Nephron progenitor cell (in vitro differentiated cells): ENCODE data around the gene SH3RF2.

ENCODE experiments used
- DNase-seq: peaks from one replicate; pipeline ENCODE4 v3.0.0; 2021
- H3K27ac Mint-ChIP-seq: 2 replicates; pipeline ENCODE4 v1.8.0; 2021; ENCODE audit warnings: mild to moderate bottlenecking, moderate library complexity, mixed read lengths
- H3K27me3 Mint-ChIP-seq: 2 replicates; pipeline ENCODE4 v1.8.0; 2021; ENCODE audit warnings: mild to moderate bottlenecking, low read depth, mixed read lengths; ENCODE audit not compliant: poor library complexity
- H3K36me3 Mint-ChIP-seq: 2 replicates; pipeline ENCODE4 v1.8.0; 2021; ENCODE audit warnings: low read depth, mixed read lengths
- H3K4me1 Mint-ChIP-seq: 2 replicates; pipeline ENCODE4 v1.8.0; 2021; ENCODE audit warnings: mixed read lengths
- H3K4me3 Mint-ChIP-seq: 2 replicates; pipeline ENCODE4 v1.8.0; 2021; ENCODE audit warnings: mild to moderate bottlenecking, moderate library complexity, mixed read lengths
- H3K9me3 Mint-ChIP-seq: 2 replicates; pipeline ENCODE4 v1.8.0; 2021; ENCODE audit warnings: mild to moderate bottlenecking, moderate library complexity, mixed read lengths
- TF ChIP-seq, protein P1 (sequence below): fragments of 200-600 bp; sonication (generic); IDR thresholded peaks from 2 replicates; pipeline ENCODE4 v1.5.0; 2021; ENCODE audit warnings: antibody characterized with exemption

Gene SH3RF2

DNA sequence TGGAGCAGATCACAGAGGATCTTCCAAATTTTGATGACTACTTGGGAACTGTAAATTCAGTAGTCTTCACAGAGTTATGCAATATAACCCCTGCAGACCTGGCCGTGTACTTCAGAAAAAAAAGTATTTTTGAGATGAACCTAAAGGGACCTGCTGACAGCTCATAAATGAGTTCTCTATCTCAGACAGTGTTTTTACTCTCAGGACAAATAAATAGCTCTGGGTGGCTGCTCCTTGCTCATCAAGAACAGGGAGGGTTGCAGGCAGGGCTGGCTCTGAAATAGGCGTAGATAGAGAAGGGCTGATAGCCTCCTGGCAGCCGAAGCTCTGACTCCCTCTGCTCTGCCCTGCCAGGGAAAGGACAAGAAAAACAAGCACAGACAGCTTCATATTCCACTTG, 104.1 kb downstream of the SH3RF2 start:
- Mint-ChIP-seq H3K4me3 (no peak overlapping the region), H3K27ac (no peak overlapping the region), H3K36me3 (no peaks in the 10 kb centered on the region), H3K4me1 (peaks cover 27% of the 10 kb centered on the region), H3K9me3 (no peaks in the 10 kb centered on the region), H3K27me3 (no peaks in the 10 kb centered on the region)
- no peak for DNase-seq
- TF ChIP-seq, protein P1, sequence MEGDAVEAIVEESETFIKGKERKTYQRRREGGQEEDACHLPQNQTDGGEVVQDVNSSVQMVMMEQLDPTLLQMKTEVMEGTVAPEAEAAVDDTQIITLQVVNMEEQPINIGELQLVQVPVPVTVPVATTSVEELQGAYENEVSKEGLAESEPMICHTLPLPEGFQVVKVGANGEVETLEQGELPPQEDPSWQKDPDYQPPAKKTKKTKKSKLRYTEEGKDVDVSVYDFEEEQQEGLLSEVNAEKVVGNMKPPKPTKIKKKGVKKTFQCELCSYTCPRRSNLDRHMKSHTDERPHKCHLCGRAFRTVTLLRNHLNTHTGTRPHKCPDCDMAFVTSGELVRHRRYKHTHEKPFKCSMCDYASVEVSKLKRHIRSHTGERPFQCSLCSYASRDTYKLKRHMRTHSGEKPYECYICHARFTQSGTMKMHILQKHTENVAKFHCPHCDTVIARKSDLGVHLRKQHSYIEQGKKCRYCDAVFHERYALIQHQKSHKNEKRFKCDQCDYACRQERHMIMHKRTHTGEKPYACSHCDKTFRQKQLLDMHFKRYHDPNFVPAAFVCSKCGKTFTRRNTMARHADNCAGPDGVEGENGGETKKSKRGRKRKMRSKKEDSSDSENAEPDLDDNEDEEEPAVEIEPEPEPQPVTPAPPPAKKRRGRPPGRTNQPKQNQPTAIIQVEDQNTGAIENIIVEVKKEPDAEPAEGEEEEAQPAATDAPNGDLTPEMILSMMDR, result no peak

- Mint-ChIP-seq H3K27me3 (no peaks in the 10 kb centered on the region), H3K36me3 (no peaks in the 10 kb centered on the region), H3K27ac (no peak overlapping the region), H3K4me1 (peaks cover 25% of the 10 kb centered on the region), H3K9me3 (no peaks in the 10 kb centered on the region), H3K4me3 (no peak overlapping the region)
- no peak for DNase-seq
- TF ChIP-seq, protein P1, result peak; percentile 47
Observed at GRCh38 chr5:146041180-146041789, 104.9 kb downstream of the SH3RF2 start.

GRCh38 chr5:146042628-146043279, 106.4 kb downstream of the SH3RF2 start:
- no peak for DNase-seq
- no peaks in the 10 kb centered on the region for H3K36me3 Mint-ChIP-seq
- H3K27me3 Mint-ChIP-seq, result no peaks in the 10 kb centered on the region

GRCh38 chr5:146043722-146044121, 107.3 kb downstream of the SH3RF2 start:
- Mint-ChIP-seq H3K36me3 (no peaks in the 10 kb centered on the region), H3K4me3 (no peak overlapping the region), H3K27ac (no peak overlapping the region), H3K4me1 (peaks cover 23% of the 10 kb centered on the region), H3K27me3 (no peaks in the 10 kb centered on the region), H3K9me3 (no peaks in the 10 kb centered on the region)
- TF ChIP-seq, protein P1, result no peak
- no peak for DNase-seq

More at GRCh38 chr5:146042628-146043279, 106.4 kb downstream of the SH3RF2 start:
- peaks cover 22% of the 10 kb centered on the region for H3K4me1 Mint-ChIP-seq
- no peaks in the 10 kb centered on the region for H3K9me3 Mint-ChIP-seq
- no peak overlapping the region for H3K4me3 Mint-ChIP-seq
- no peak overlapping the region for H3K27ac Mint-ChIP-seq
- TF ChIP-seq, protein P1, result no peak

GRCh38 chr5:146047396-146047795, 111.0 kb downstream of the SH3RF2 start:
- Mint-ChIP-seq H3K27ac (no peak overlapping the region), H3K9me3 (no peaks in the 10 kb centered on the region), H3K4me3 (no peak overlapping the region), H3K4me1 (peaks cover 24% of the 10 kb centered on the region), H3K27me3 (no peaks in the 10 kb centered on the region), H3K36me3 (no peaks in the 10 kb centered on the region)
- DNase-seq, result no peak
- TF ChIP-seq, protein P1, result no peak
